Ramos (cell line): ENCODE measurements around the gene PXMP4.
"Not testable (repeated sequence)": the region's sequence is repeated elsewhere in the genome, so short reads cannot be mapped to it uniquely, and the experiment has no call there.

Source experiments
- in situ Hi-C: fragments of 300-500 bp; cut with MboI; formaldehyde crosslinking; loops from one replicate; pipeline ENCODE4 v1.14.3; 2022; ENCODE audit warnings: low sequenced_read_pairs; ENCODE audit not compliant: unreplicated experiment

The PXMP4 gene

DNA sequence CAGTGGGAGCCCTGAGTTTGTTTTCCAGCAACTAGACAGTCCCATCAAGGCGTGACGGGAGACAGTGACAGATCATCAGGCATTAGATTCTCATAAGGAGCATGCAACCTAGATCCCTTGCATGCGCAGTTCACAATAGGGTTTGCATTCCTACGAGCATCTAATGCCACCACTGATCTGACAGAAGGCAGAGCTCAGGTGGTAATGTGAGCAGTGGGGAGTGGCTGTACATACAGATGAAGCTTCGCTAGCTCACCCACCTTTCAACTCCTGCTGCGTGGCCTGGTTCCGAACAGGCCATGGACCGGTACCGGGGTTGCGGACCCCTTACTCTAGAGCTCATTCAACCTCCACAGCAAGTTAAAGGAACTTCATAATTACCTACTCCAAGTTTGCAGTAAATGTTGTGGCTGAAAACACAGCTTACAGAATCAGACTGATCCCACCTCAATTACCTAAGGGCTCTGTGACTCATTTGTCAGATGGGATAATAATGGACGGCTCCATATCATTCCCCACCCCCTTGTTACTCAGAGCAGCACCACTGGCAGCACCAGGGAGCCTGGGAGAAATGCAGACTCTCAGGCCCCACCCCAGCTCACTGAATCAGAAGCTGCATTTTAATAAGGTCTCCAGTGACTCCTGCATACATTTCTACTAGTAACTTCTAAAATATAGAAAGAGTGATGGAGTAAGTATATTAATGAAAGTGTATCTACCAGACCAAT lies 15.7 kb downstream of the PXMP4 start:
- in situ Hi-C loops, result no loop called here

DNA sequence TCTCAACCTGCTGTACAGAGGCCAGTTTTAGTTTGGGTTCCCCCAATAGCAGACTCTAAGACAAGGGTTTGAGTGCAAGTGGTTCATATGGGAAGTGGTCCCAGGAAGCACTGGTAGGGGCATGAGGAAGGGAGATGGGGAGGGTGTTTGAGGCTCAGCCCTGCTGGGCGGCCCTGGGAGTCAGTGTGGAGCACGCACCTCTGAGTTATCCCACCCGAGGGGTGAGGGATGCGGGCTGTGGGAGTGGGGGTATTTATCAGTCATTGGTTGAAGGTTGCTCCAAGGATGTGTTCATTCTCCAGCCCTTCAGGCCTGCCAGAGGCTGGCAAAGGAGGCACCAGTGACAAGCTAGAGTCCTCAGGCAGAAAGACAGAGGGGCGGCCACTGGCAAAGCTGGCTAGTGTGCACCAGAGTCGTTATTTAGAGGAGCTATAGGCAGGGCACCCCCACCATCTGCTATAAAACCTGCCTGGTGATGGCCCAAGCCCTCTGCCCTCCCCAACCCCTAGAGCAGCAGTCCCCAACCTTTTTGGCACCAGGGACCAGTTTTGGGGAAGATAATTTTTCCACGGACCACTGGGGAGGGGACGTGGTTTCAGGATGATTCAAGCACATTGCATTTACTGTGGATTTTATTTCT lies 16.5 kb downstream of the PXMP4 start:
- in situ Hi-C loops, result no loop called here

DNA sequence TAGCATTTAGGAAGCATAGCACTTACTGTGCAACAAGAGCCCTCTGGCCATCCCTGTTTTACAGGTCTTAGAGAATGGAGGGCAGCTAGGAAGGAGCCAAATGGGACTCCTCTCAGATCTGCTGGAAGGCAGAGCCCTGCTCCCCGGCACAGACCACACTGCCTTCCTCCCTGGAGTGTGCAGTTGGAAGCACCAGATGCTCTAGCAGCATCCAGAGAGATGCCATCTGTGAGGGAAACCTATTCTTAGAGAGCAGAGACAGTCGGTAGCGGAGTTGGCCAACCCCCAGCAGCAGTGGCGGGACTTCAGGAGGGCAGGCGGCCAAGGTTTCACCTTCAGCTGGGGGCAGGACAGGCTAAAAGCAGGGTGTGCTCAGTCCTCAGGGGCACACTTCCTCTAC lies 17.2 kb downstream of the PXMP4 start:
- in situ Hi-C loops, result no loop called here

DNA sequence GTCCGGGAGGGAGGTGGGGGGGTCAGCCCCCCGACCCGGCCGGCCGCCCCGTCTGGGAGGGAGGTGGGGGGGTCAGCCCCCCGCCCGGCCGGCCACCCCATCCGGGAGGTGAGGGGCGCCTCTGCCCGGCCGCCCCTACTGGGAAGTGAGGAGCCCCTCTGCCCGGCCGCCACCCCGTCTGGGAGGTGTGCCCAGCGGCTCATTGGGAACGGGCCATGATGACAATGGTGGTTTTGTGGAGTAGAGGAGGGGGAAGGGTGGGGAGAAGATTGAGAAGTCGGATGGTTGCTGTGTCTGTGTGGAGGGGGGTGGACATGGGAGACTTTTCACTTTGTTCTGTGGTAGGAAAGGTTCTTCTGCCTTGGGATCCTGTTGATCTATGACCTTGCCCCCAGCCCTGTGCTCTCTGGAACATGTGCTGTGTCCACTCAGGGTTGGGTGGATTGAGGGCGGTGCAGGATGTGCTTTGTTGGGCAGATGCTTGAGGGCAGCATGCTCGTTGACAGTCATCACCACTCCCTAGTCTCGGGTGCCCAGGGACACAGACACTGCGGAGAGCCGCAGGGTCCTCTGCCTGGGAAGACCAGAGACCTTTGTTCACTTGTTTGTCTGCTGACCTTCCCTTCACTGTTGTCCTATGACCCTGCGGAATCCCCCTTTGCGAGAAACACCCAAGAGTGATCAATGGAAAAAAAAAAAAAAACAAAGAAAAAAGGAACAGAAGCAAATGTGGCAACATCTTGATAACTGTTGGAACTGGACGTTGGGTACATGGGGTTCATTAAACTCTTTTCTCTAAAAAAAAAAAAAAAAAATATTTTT lies 18.3 kb downstream of the PXMP4 start:
- in situ Hi-C loops, result no loop called here

DNA sequence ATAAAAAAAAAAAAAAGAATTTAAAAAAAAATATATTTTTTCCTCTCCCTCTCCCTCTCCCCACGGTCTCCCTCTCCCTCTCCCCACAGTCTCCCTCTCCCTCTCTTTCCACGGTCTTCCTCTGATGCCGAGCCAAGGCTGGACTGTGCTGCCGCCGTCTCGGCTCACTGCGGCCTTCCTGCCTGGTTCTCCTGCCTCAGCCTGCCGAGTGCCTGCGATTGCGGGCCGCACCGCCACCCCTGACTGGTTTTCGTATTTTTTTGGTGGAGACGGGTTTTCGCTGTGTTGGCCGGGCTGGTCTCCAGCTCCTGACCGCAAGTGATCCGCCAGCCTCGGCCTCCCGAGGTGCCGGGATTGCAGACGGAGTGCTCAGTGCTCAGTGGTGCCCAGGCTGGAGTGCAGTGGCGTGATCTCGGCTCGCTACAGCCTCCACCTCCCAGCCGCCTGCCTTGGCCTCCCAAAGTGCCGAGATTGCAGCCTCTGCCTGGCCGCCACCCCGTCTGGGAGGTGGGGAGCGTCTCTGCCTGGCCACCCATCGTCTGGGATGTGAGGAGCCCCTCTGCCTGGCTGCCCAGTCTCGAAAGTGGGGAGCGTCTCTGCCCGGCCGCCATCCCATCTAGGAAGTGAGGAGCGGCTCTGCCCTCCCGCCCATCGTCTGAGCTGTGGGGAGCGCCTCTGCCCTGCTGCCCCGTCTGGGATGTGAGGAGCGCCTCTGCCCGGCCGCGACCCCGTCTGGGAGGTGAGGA lies 19.2 kb downstream of the PXMP4 start:
- in situ Hi-C loops, result not testable (repeated sequence)

DNA sequence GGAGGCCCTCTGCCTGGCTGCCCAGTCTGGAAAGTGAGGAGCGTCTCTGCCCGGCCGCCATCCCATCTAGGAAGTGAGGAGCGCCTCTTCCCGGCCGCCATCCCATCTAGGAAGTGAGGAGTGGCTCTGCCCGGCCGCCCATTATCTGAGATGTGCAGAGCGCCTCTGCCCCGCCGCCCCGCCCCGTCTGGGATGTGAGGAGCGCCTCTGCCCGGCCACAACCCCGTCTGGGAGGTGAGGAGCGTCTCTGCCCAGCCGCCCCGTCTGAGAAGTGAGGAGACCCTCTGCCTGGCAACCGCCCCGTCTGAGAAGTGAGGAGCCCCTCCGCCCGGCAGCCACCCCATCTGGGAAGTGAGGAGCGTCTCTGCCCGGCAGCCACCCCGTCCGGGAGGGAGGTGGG lies 21.1 kb downstream of the PXMP4 start:
- in situ Hi-C loops, result not testable (repeated sequence)

DNA sequence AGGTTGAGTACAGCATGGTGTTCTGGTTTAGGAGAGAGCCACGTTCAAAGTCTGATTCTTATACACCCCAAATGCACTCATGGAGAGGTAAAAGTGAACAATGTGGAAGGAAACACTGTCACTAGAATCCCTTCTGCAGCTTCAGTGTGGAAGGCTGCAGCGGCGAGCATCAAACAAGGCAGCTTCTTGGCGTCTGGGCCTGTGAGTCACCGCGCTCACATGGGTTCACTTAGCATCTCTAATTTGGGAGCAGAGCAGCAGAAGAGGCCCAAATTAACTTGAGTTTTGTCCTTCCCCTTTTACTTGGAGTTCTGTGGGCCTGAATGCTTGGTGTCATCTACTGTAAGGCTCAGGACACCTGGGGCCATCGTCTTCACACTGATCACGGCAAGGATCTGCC lies 23.0 kb downstream of the PXMP4 start:
- in situ Hi-C loops, result no loop called here

DNA sequence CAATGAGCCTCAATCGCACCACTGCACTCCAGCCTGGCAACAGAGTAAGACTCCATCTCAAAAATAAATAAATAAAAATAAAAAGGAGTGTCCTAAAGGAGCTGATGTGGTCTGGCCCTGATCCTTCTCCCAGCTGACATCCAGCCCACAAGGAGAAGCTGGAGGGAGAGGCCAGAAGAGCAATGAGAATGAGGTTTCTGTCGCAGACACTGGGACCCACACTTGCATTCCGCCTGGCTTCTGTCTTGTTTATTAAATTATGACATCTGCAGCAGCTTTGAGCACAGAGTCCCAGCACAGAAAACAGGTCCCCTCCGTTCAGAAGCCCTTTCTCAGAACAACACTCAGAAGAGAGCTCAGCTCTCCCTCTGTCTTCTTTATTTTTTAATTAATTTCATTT lies 23.7 kb downstream of the PXMP4 start:
- in situ Hi-C loops, result no loop called here

DNA sequence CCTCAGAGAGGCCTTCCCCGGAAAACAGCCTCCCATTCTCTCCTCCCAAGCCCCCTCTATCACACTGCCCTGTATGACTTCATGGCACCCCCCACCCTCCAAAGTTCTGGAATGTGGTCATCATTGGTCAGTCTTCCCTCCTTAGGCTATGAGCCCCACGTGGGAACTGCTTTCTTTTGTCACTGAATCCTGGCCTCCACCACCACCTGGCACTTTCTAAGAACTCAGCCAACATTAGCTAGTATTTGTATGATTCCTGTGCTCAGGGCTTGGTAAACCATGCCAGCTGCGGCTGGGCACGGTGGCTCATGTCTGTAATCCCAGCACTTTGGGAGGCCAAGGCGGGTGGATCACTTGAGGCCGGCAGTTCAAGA lies 25.5 kb downstream of the PXMP4 start:
- in situ Hi-C loops, result no loop called here

DNA sequence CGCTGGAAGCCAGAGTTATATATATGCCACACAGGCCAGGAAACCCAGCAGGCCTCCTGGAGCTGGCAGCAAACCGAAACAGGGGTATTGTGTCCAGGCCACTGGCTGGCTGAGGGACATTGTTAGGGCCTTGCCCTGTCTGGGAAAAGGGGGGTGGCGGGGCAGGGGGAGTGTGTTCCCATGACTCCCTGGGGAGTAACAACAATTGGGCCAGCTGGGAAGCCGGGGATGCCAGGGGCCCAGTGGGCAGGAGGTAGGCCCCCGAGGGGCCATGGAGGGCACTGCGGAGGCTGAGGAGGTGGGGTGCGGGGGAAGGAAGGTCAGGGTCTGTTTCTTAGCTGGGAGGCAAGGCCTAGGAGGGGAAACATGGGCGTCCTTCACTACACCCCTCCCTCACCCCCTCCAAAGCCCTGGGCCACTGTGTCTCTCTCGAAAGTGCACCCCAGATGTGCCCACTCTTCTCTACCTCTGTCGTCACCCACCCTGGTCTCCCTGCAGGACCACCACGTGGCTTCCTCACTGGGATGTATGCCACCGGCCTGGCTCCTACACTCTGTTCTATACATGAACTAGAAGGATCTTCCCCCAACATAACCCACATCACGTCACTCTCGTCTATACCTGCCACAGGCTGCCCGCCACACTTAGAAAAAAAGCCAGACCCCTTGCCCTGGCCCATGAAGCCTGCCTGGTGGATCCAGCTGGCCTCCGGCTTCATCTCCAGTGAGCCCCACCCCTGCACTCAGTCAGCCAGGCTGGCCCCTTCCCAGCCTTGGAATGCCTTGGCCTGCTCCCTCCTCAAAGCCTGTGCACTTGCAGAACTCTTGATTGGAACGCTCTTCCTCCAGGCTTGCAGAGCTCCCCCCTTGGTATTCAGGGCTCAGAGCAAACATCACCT lies 26.1 kb downstream of the PXMP4 start:
- in situ Hi-C loops, result no loop called here

DNA sequence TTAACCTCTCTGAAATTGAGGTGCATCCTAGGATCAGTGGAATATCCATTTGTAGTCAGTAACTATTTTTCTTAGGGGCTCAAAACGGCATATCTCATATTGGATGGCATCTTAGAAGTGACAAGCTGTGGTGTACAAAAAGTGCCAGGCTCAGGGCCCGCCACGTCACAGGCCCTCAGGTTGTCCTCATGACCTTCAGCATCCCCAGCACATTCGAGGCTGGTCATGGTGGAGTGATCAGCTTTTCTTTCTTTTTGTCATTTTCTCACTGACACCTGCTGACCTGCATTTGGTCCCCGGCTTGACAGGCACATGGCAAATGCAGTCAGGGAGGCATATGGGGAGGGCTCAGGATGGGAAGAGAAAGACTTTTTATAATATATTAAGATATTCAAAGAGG lies 26.8 kb downstream of the PXMP4 start:
- in situ Hi-C loops, result no loop called here

DNA sequence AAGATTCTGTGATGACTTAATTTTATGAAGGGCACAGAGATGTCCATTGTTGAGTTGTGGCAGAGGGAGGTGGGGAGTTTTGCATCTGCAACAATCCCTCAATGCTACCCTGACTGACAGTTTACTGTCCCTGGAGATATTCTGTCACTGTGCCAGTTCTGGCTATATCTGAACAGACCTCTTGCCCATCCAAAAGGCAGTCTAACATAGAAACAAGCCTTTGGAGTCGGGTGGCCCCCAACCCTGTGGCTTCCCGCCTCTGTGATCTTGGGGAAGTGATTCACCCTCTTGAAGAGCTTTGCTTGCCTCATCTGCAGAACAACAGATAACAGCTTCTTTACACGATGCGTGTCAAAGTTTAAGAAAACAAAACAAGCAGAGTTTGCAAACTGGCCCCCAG lies 30.1 kb downstream of the PXMP4 start:
- in situ Hi-C loops, result no loop called here

DNA sequence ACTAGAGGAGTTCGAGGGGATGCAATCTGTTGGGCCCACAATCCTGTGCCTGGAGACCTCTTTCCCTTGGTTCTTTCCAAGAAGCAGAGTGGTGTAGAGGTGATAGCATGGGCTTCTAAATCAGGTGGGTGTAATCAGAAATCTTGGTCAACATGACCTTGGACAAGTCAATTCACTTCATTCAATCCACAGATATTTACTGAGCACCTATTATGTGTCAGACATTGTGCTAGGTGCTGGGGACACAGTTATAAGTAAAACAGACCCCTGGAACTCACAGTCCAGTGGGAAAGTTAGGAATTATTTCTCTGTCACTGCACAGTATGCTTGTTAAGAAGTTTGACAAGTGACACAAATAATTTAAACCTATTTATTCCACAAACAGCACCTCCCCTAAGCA lies 30.6 kb downstream of the PXMP4 start:
- in situ Hi-C loops, result no loop called here

DNA sequence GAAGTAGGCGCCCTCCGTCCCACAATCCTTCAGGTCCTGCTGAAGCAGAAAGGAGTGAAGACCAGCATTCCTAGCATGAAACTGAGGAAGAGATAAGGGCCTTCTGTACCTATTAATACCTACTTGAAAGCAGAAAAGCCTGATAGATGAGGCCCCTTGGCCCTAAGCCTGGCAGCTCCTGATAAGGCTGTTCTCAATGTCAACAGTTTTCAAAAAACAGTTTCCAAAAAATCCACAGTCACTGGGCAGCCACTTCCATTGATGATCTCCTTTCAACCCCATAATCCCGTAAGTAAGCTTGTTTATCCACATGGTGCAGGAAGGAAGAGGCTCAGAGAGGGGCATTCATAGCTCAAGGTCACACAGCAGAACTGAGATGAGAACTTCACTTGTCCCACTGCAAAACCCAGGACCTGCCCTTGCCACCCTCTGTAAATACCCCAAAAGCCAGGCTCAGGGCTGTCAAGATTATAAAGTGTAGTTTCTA lies 31.1 kb downstream of the PXMP4 start:
- in situ Hi-C loops, result no loop called here

DNA sequence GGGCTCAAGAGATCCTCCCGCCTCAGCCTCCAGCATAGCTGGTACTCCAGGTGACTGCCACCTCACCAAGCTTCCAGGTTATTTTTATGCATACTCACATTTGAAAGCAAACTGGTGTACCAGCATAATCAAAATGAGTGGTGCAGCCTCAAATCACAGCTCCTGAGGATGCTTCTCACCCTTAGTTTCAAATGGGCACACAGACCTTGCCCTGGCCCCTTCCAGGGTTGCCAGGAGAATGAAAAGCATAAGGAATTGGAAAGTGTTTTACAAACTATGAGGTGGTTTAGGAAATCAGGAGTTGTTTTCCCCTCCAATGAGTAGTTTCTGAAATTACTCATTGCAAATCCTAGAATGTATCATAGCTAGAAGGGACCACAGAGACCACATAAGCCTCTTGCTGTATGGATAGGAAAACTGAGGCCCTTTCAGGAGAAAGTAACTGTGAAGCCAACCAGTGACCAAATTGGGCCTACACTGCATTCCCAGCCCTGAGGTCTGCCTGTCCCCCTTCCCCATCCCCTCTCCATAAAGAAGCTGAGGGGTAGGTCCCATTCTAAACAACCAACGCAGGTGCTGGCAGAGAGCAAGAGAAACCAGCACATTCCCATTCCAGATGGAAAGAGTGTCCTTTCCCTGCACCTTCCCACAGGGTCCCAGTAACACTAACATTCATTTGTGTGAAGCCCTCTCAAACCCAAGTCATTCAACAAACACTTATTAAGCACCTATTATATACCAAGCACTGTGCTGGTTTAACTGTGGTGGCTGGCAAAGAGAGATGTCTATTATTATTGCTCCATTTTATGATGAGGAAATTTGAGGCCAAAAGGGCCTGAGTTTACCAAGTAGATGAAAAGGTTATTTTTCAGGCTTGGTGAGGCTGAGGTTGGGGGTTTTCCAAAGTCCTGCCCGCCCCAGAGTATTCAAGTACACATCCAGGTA lies 31.8 kb downstream of the PXMP4 start:
- in situ Hi-C loops, result no loop called here

DNA sequence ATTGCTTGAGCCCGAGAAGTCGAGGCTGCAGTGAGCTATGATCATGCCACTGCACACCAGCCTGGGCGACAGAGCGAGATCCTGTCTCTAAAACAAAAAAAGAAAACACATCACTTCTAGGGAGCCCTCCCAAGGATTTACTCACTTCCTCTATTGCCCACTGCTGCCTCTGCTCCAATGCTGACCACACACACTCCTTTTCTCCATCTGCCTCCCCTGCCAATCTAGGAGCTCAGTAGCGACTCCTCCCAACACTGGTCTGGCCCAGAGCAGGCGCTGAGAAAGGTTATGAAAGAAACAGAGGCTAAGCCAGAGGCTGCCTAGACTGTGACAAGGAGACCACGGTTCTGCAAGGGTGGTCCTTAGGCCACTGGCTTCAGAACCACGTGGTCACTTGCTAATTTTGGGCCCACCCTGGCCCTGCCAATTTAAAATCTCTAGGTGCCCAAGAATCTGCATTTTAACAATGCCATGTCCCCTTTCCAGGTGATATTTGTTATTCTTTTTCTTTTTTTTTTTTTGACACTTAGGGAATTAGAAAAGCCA lies 32.7 kb downstream of the PXMP4 start:
- in situ Hi-C loops, result no loop called here

DNA sequence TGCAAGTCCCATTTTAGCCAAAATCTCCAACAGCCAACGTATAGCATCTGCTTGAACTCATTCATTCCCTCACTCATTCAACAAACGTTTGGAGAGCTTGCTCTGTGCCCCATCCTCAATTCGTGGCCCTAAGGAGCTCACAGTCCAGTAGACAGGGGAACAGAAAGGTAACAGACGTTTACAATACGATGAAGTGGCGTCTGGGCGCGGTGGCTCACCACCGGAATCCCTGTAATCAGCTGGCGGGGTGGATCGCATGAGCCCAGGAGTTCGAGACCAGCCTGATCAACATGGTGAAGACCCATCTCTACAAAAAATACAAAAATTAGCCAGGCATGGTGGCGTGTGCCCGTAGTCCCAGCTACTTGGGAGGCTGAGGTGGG lies 33.1 kb downstream of the PXMP4 start:
- in situ Hi-C loops, result no loop called here
